ENCODE measurements around the gene LTBP3. TPM values are rescaled to one million over a fixed set of nuclear protein-coding genes. Genes with fewer than 3 reads are reported as not detected.
"Not testable (repeated sequence)": the region's sequence is repeated elsewhere in the genome, so short reads cannot be mapped to it uniquely, and the experiment has no call there.

The LTBP3 gene
- total RNA-seq, 2 experiments from 2014 or later: 64.7 to 70.8 TPM

DNA sequence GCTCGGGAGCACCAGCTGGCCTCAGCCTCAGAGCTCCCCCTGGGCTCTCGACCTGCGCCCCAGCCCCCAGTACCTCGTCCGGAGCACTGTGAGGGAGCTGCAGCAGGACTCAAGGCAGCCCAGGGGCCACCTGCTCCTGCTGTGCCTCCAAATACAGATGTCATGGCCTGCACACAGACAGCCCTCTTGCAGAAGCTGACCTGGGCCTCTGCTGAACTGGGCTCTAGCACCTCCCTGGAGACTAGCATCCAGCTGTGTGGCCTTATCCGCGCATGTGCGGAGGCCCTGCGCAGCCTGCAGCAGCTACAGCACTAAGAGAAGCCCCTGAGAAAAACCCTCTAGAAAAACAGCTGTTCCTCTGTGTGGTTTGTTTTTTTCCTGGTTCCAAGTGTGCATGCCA, 13.3 kb upstream of the LTBP3 start:
- Mint-ChIP-seq H3K9me3 (ENCODE audit: insufficient read depth) (no peaks in the 10 kb centered on the region), H3K36me3 (ENCODE audit: low read depth) (peaks cover 30% of the 10 kb centered on the region), H3K4me1 (ENCODE audit: low read depth) (peaks cover 63% of the 10 kb centered on the region), H3K4me3 (peak overlapping the region; percentile 100), H3K27me3 (ENCODE audit: low read depth) (no peaks in the 10 kb centered on the region), H3K27ac (peak overlapping the region; percentile 99)
- ATAC-seq: no peak
- DNase-seq: no peak
- ChIA-PET CTCF (interaction anchor here (0.8 to 4.7 kb wide), 12 partner anchors 12 to 155 kb away, joined by 3 to 95 read pairs (median 8); no protein-coding TSS in a partner anchor), POLR2A (interaction anchor here (0.5 to 6.0 kb wide), 15 partner anchors 12 to 773 kb away, joined by 3 to 38 read pairs (median 4); partner anchors contain the start of genes BRMS1, MALAT1, MAP3K11 and NEAT1)

DNA sequence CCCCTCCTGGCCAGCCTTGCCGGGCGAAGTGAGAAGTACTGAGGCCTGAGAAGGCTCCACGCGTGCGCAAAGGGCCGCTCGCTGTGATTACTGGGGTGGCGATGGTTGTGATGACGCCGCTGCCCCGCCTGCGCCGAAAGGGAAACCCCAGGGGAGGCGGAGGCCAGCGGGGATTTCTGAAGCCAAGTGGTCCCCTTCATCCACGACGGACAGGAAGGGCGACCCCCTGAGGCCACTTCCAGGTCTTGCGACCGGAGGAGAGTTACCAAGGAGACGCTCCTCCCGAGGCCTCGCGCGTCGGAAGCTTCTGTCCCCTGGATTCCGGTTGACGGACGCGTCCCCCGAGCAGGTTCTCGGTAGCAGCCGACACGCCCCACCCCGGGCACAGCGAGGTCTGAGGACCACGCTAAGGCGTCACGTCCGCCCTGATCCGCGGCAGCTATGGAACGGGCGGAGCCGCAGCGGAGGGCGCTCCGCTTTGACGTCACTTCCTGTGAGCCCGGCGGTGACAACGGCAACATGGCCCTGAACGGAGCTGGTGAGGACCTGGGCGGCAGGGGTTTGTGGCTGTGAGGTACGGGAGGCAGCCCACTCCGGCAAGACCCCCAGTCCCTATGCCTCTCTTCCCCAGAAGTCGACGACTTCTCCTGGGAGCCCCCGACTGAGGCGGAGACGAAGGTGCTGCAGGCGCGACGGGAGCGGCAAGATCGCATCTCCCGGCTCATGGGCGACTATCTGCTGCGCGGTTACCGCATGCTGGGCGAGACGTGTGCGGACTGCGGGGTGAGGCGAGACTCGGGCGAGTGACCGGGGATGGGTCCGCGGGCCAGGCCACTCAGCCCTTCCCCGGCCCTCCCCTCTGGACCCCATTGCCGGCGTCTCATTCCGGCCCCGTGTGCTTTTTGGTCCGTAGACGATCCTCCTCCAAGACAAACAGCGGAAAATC, 12.1 kb upstream of the LTBP3 start, which contains the start of gene ZNRD2:
TSS of gene ZNRD2 (plus strand) at position 505 of the 946 bp plus-strand sequence. CDS start at position 520, 15 bp downstream.
- Mint-ChIP-seq H3K4me3 (peak within 1 kb of the TSS; percentile 100), H3K4me1 (ENCODE audit: low read depth) (peaks cover 71% of the 10 kb centered on the region), H3K9me3 (ENCODE audit: insufficient read depth) (no peaks in the 10 kb centered on the region), H3K27ac (peak within 1 kb of the TSS; percentile 99), H3K36me3 (ENCODE audit: low read depth) (peaks cover 27% of the 10 kb centered on the region), H3K27me3 (ENCODE audit: low read depth) (no peaks in the 10 kb centered on the region)
- ChIA-PET POLR2A (interaction anchor here (0.6 to 6.0 kb wide), 17 partner anchors 10 to 288 kb away, joined by 3 to 38 read pairs (median 5); partner anchors contain the start of genes MALAT1, MAP3K11, NEAT1 and PCNX3), CTCF (interaction anchor here (0.7 to 4.7 kb wide), 16 partner anchors 12 to 93 kb away, joined by 3 to 95 read pairs (median 5); partner anchors contain the start of genes LTBP3 and PCNX3)
- ATAC-seq: peak; percentile 70
- DNase-seq: peak; percentile 99

DNA sequence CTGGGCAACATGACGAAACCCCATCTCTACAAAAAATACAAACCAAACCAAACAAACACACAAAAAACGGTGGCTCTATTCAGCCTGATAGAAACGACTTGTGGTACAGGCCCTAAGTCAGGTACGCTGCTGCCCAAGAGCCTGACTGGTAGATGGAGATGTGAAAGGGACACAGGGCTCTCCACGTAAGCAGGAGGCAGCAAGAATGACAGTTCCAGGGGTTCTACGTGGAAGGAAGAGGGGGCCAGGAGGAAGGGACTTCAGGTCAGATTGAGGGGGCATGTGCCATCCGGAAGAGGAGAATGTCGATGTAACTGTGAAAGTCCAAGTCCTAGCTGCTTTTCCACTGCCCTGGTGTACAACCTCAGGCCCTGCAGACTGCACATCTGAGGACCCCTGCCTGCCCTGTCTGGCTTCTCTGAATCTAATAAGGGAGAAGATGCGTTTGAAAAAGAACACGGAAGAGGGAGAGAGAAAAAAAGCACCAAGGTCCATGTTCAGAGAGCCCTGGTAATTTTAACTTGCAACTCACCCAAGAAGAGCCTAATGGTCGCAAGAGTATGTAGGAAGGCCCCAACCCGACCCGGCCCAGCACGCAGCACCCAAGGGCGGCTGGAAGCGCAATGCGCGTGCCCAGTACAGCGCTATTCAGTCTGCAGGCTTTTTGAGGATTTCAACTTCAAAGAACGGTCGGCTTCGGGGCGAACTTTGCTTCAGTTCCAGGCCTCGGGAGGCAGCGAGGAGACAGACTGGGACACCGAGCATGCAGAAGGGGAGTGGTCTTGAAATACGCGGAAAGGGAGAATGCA, 11.2 kb upstream of the LTBP3 start:
- CTCF ChIA-PET: interaction anchor here (0.9 to 4.7 kb wide), 11 partner anchors 11 to 153 kb away, joined by 3 to 95 read pairs (median 4); partner anchors contain the start of genes LTBP3 and PCNX3
- Mint-ChIP-seq H3K36me3 (ENCODE audit: low read depth) (peaks cover 27% of the 10 kb centered on the region), H3K9me3 (ENCODE audit: insufficient read depth) (no peaks in the 10 kb centered on the region), H3K27ac (peak overlapping the region; percentile 99), H3K4me3 (peak overlapping the region; percentile 100), H3K27me3 (ENCODE audit: low read depth) (no peaks in the 10 kb centered on the region), H3K4me1 (ENCODE audit: low read depth) (peaks cover 69% of the 10 kb centered on the region)
- no peak for DNase-seq
- peak; percentile 21 for ATAC-seq
- POLR2A ChIA-PET: interaction anchor here (0.6 to 6.0 kb wide), 11 partner anchors 9 to 289 kb away, joined by 3 to 38 read pairs (median 6); partner anchors contain the start of genes MALAT1, MAP3K11, NEAT1 and PCNX3

DNA sequence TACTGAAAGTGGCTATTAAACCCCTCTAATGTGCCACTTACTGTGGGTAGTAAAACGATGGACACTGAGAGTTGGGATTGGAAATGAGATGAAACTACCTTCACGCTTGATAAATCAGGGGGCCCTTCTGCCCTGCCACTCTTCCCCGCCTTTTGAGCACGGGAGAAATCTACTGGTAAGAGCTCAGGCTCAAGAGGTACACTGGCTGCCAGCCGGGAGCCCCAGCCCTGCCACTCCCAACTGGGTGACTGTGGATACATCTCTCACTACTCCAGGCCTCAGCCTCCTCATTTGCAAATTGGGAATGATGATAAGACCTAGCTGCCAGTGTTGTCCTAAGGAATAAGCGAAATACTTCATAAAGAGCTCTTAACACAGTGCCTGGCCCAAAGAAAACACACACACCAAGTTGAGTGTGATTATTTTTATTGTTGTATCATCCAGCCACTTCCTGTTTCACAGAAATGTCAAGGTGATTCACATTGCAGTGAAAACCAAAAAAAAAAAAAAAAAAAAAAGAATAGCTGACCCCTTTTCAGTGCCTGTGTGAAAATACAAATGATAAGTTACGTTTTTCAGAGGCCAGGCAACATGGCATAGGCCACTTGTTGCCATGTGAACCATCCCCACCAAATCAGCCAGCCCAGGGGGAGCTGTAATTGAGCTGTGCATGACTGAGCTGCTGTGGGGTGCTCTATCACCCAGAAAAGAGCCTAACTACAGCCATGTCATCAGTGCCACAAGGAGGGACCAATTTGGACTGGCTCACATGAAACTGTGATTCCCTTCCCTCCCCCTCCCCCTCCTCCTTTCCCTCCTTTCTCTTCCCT, 7.7 kb upstream of the LTBP3 start:
- ChIA-PET CTCF (interaction anchor here (0.9 to 5.7 kb wide), 9 partner anchors 11 to 454 kb away, joined by 3 to 47 read pairs (median 5); partner anchors contain the start of gene TM7SF2), POLR2A (interaction anchor here (0.5 to 3.5 kb wide), 13 partner anchors 9 to 79 kb away, joined by 3 to 14 read pairs (median 4); partner anchors contain the start of genes MALAT1, PCNX3 and SCYL1)
- H3K4me3 Mint-ChIP-seq: peak overlapping the region; percentile 66
- DNase-seq: peak; percentile 61
- H3K27me3 Mint-ChIP-seq (ENCODE audit: low read depth): no peaks in the 10 kb centered on the region
- peak overlapping the region; percentile 93 for H3K27ac Mint-ChIP-seq
- H3K4me1 Mint-ChIP-seq (ENCODE audit: low read depth): peaks cover 48% of the 10 kb centered on the region
- peak; percentile 15 for ATAC-seq
- no peaks in the 10 kb centered on the region for H3K9me3 Mint-ChIP-seq (ENCODE audit: insufficient read depth)
- H3K36me3 Mint-ChIP-seq (ENCODE audit: low read depth): peaks cover 14% of the 10 kb centered on the region

DNA sequence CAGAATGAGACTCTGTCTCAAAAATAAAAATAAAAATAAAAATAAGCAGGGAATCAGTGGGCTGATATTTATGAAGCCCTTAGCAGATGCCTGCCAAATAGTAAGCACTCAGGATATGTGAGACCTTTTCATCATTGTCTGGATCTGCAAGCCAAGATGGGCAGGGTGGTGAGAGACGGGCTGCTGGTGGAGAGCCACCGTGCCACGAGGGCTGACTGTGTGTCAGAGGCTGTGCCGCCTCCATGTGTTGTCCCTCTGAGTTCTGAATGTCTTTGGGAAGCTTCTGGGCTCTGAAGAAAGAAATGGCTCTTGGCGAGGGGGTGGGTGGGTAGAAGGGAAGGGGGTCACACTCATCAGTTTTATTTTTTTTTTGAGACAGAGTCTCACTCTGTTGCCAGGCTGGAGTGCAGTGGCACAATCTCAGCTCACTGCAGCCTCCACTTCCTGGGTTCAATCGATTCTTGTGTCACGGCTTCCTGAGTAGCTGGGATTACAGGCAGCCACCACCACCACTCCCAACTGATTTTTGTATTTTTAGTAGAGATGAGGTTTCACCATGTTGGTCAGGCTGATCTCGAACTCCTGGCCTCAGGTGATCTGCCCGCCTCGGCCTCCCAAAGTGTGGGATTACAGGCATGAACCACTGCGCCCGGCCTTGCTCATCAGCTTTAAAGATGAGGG, 6.9 kb upstream of the LTBP3 start:
- not testable (repeated sequence) for H3K27me3 Mint-ChIP-seq (ENCODE audit: low read depth); H3K9me3 Mint-ChIP-seq (ENCODE audit: insufficient read depth); DNase-seq; ATAC-seq
- ChIA-PET POLR2A (interaction anchor here (0.5 to 3.5 kb wide), 12 partner anchors 8 to 87 kb away, joined by 3 to 14 read pairs (median 4); partner anchors contain the start of genes MALAT1, PCNX3 and SCYL1), CTCF (interaction anchor here (0.9 to 5.7 kb wide), 9 partner anchors 10 to 453 kb away, joined by 3 to 47 read pairs (median 5); partner anchors contain the start of gene TM7SF2)
- Mint-ChIP-seq H3K4me1 (ENCODE audit: low read depth) (peaks cover 51% of the 10 kb centered on the region), H3K4me3 (peak overlapping the region; percentile 66), H3K36me3 (ENCODE audit: low read depth) (peaks cover 10% of the 10 kb centered on the region), H3K27ac (peak overlapping the region; percentile 93)

DNA sequence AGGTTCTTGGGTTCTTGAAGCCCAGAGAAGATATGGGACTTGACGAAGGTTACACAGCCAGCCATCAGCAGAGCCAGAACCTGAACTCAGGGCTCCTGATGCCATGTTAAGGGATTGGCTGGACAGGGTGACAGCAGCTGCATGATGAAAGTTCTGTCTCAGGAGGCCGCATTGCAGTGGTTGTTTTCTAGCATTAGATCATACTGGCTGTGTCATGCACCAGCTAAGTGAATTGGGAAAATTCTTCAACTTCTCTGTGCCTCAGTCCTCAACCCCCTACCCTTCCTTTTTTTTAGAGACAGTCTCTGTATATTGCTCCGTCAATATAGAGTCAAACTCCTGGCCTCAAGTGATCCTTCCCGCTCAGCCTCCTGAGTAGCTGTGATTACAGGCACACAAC, 5.4 kb upstream of the LTBP3 start:
- CTCF ChIA-PET: interaction anchor here (1.0 to 5.7 kb wide), 2 partner anchors 10 to 23 kb away, joined by 3 to 47 read pairs; no protein-coding TSS in a partner anchor
- H3K27ac Mint-ChIP-seq: peak overlapping the region; percentile 44
- H3K36me3 Mint-ChIP-seq (ENCODE audit: low read depth): peaks cover 7% of the 10 kb centered on the region
- peaks cover 56% of the 10 kb centered on the region for H3K4me1 Mint-ChIP-seq (ENCODE audit: low read depth)
- no peak for DNase-seq
- H3K9me3 Mint-ChIP-seq (ENCODE audit: insufficient read depth): no peaks in the 10 kb centered on the region
- no peak for ATAC-seq
- H3K27me3 Mint-ChIP-seq (ENCODE audit: low read depth): no peaks in the 10 kb centered on the region
- H3K4me3 Mint-ChIP-seq: no peak overlapping the region
- POLR2A ChIA-PET: interaction anchor here (1.0 kb wide), 1 partner anchor 18 kb away, joined by 3 read pairs; no protein-coding TSS in a partner anchor

DNA sequence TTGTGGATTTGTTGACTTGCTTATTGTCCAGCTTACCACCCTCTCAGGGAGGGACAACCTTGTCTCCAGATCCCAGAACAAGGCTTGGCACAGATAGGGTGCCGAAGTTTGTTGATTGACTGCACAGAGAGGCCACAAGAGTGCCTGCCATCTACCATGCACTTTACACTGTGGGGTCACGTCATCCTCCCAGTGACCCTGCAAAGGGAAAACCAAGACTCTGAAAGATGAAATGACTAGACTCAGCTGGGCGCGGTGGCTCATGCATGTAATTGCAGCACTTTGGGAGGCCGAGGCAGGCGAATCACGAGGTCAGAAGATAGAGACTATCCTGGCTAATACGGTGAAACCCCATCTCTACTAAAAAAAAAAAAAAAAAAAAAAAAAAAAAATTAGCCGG, 4.6 kb upstream of the LTBP3 start:
- ChIA-PET POLR2A (no interaction called here), CTCF (interaction anchor here (0.8 to 5.7 kb wide), 3 partner anchors 11 to 25 kb away, joined by 3 to 47 read pairs (median 3); no protein-coding TSS in a partner anchor)
- Mint-ChIP-seq H3K9me3 (ENCODE audit: insufficient read depth) (no peaks in the 10 kb centered on the region), H3K27ac (no peak overlapping the region), H3K36me3 (ENCODE audit: low read depth) (peaks cover 3% of the 10 kb centered on the region), H3K4me1 (ENCODE audit: low read depth) (peaks cover 52% of the 10 kb centered on the region), H3K4me3 (no peak overlapping the region), H3K27me3 (ENCODE audit: low read depth) (no peaks in the 10 kb centered on the region)
- ATAC-seq (no peak), DNase-seq (no peak)

DNA sequence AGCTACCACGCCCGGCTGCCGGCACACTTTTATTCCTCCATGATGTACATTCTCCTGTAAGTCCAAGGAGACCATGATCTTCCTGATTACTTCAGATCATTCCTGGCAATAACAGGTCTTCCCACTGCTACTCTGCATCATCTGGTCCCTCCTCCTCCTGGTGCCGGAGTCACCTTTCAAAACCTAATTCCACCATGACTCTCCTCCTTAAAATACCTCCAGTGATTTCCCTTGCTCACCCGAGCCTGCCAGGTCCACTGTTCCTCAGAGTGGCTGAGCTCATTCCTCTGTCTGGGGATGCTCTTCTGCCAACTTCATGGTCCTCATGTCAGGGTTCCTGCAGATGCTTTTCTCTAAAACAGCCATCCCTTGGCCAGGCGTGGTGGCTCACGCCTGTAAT, 3.9 kb upstream of the LTBP3 start:
- Mint-ChIP-seq H3K4me1 (ENCODE audit: low read depth) (peaks cover 54% of the 10 kb centered on the region), H3K27me3 (ENCODE audit: low read depth) (no peaks in the 10 kb centered on the region), H3K4me3 (no peak overlapping the region), H3K9me3 (ENCODE audit: insufficient read depth) (no peaks in the 10 kb centered on the region), H3K36me3 (ENCODE audit: low read depth) (peaks cover 2% of the 10 kb centered on the region), H3K27ac (no peak overlapping the region)
- ChIA-PET POLR2A (interaction anchor here (0.7 to 3.3 kb wide), 3 partner anchors 8 to 12 kb away, joined by 3 to 13 read pairs (median 3); partner anchors contain the start of gene ZNRD2), CTCF (interaction anchor here (1.9 to 5.7 kb wide), 2 partner anchors 10 to 21 kb away, joined by 7 to 47 read pairs; no protein-coding TSS in a partner anchor)
- DNase-seq: no peak
- ATAC-seq: no peak

DNA sequence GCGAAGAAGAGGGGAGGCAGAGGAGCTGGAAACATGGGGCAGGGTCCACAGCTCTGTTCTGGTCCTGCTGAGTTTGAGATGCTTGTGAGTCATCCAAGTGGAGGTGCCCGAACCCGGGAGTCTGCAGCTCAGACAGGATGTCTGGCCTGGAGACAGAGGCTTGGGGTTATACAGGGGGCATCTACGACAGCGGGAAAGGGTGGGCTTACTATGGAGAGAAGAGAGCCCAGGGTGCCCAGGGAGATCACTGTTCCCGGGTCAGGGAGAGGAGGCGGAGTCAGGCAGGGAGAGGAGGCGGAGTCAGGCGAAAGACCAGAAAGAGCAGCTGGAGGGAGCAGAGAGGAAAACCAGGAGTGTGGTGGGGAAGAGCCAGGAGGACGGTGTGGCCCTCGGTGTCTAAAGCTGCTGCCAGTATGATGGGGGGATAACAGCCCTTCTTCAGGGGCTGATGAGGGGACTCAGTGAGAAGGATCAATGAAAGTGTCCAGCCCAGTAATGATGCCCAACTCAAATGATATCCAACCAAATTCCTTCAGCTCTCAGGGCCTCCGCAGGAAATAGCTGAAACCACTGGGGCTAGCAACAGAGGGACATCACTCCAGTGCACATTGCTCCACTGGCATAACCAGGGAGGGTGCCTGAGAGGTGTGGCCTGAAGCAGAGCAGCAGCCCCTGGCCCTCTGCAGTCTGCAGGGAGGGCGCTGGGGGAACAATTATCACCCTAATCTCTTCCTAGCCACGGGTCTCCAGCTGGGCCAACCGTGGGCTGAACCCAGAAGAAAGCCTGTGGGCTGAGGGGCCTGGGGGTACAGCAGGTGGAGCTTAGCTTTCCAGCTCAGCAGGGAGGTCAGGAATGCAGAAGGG, 2.6 kb upstream of the LTBP3 start:
- Mint-ChIP-seq H3K4me3 (no peak overlapping the region), H3K27ac (no peak overlapping the region), H3K27me3 (ENCODE audit: low read depth) (no peaks in the 10 kb centered on the region), H3K4me1 (ENCODE audit: low read depth) (peaks cover 53% of the 10 kb centered on the region), H3K9me3 (ENCODE audit: insufficient read depth) (no peaks in the 10 kb centered on the region), H3K36me3 (ENCODE audit: low read depth) (no peaks in the 10 kb centered on the region)
- ChIA-PET CTCF (interaction anchor here (1.9 to 2.8 kb wide), 3 partner anchors 9 to 28 kb away, joined by 7 to 25 read pairs (median 12); no protein-coding TSS in a partner anchor), POLR2A (interaction anchor here (1.2 to 3.3 kb wide), 2 partner anchors 9 to 27 kb away, joined by 3 to 13 read pairs; partner anchors contain the start of gene ZNRD2)
- DNase-seq (no peak), ATAC-seq (no peak)
